Chondrocyte (in vitro differentiated cells): Measurements from ENCODE around the gene TXNDC5. TPM values are rescaled to one million over a fixed set of nuclear protein-coding genes. Genes with fewer than 3 reads are reported as not detected.

Experiments
- DNase-seq: peaks from one replicate; pipeline ENCODE4 v3.0.0; 2021; ENCODE audit warnings: mixed read lengths, low spot score
- H3K27ac Mint-ChIP-seq: one replicate; pipeline ENCODE4 v1.8.0; 2021; ENCODE audit warnings: mild to moderate bottlenecking, moderate library complexity, mixed read lengths; ENCODE audit not compliant: unreplicated experiment
- H3K27me3 Mint-ChIP-seq: 2 replicates; pipeline ENCODE4 v1.8.0; 2021; ENCODE audit warnings: low read depth, mixed read lengths
- H3K36me3 Mint-ChIP-seq: 2 replicates; pipeline ENCODE4 v1.8.0; 2021; ENCODE audit warnings: low read depth, mixed read lengths
- H3K4me1 Mint-ChIP-seq: 2 replicates; pipeline ENCODE4 v1.8.0; 2021; ENCODE audit warnings: low read depth, mild to moderate bottlenecking, mixed read lengths
- H3K4me3 Mint-ChIP-seq: one replicate; pipeline ENCODE4 v1.8.0; 2021; ENCODE audit warnings: mild to moderate bottlenecking, moderate library complexity, mixed read lengths; ENCODE audit not compliant: unreplicated experiment
- H3K9me3 Mint-ChIP-seq: 2 replicates; pipeline ENCODE4 v1.8.0; 2021; ENCODE audit warnings: low read depth, mixed read lengths
- CTCF ChIP-seq: fragments of 200-600 bp; sonication (generic); IDR thresholded peaks from 2 replicates; pipeline ENCODE4 v1.5.0; 2021; ENCODE audit warnings: antibody characterized with exemption, mild to moderate bottlenecking, moderate library complexity
- total RNA-seq: library from RNA; stranded (reverse); gene quantifications from 3 replicates; pipeline ENCODE4 v1.2.1, GENCODE V29; 2021

The TXNDC5 gene
- total RNA-seq, 1 donor from 2014 or later, result 231 TPM

GRCh38 chr6:7911345-7911725, 747 bp upstream of the TXNDC5 start:
- H3K4me3 Mint-ChIP-seq, result no peak overlapping the region
- TF ChIP-seq CTCF, result no peak
- H3K27ac Mint-ChIP-seq, result peak overlapping the region; percentile 75
- H3K4me1 Mint-ChIP-seq, result peaks cover 24% of the 10 kb centered on the region
- H3K27me3 Mint-ChIP-seq, result no peaks in the 10 kb centered on the region
- no peak for DNase-seq
- H3K36me3 Mint-ChIP-seq, result no peaks in the 10 kb centered on the region
- no peaks in the 10 kb centered on the region for H3K9me3 Mint-ChIP-seq

- no peak for DNase-seq
- H3K4me3 Mint-ChIP-seq, result no peak overlapping the region
Observed at GRCh38 chr6:7910298-7910653, 312 bp downstream of the TXNDC5 start.

GRCh38 chr6:7909323-7910276, 988 bp downstream of the TXNDC5 start:
- Mint-ChIP-seq H3K36me3 (peaks cover 4% of the 10 kb centered on the region), H3K4me1 (peaks cover 24% of the 10 kb centered on the region), H3K27me3 (no peaks in the 10 kb centered on the region), H3K27ac (peak overlapping the region; percentile 76), H3K9me3 (no peaks in the 10 kb centered on the region), H3K4me3 (peak overlapping the region; percentile 94)
- no peak for DNase-seq
- TF ChIP-seq CTCF, result no peak

More at GRCh38 chr6:7910298-7910653, 312 bp downstream of the TXNDC5 start:
- Mint-ChIP-seq H3K4me1 (peaks cover 24% of the 10 kb centered on the region), H3K9me3 (no peaks in the 10 kb centered on the region), H3K27ac (no peak overlapping the region), H3K27me3 (no peaks in the 10 kb centered on the region), H3K36me3 (no peaks in the 10 kb centered on the region)
- TF ChIP-seq CTCF, result no peak

- H3K4me1 Mint-ChIP-seq, result peaks cover 24% of the 10 kb centered on the region
- DNase-seq, result no peak
- peaks cover 10% of the 10 kb centered on the region for H3K36me3 Mint-ChIP-seq
- no peak for TF ChIP-seq CTCF
- H3K27me3 Mint-ChIP-seq, result no peaks in the 10 kb centered on the region
- no peaks in the 10 kb centered on the region for H3K9me3 Mint-ChIP-seq
- H3K4me3 Mint-ChIP-seq, result no peak overlapping the region
- no peak overlapping the region for H3K27ac Mint-ChIP-seq
Observed at GRCh38 chr6:7907159-7907558, 3.4 kb downstream of the TXNDC5 start.

- Mint-ChIP-seq H3K27me3 (no peaks in the 10 kb centered on the region), H3K27ac (no peak overlapping the region), H3K4me1 (peaks cover 24% of the 10 kb centered on the region), H3K4me3 (no peak overlapping the region), H3K36me3 (peaks cover 12% of the 10 kb centered on the region), H3K9me3 (no peaks in the 10 kb centered on the region)
- TF ChIP-seq CTCF, result no peak
- DNase-seq, result no peak
Observed at GRCh38 chr6:7906741-7907140, 3.8 kb downstream of the TXNDC5 start.
